Mammary epithelial cell (primary cell): ENCODE data around the gene MGAT4A.

Source experiments
- CTCF ChIP-seq, 2 donors: IDR thresholded peaks in 1 of 2; conservative IDR thresholded peaks in 1 of 2; 2 replicates each; pipeline ENCODE4 v1.5.1; 2011 to 2012; ENCODE audit warnings: inconsistent platforms in 2 of 2, low read length in 2 of 2, mild to moderate bottlenecking in 2 of 2, control low read depth in 1 of 2, low read depth in 1 of 2; ENCODE audit not compliant: insufficient read depth in 1 of 2; ENCODE audit errors: extremely low read depth in 1 of 2
- EZH2 ChIP-seq: IDR thresholded peaks from 2 replicates; pipeline ENCODE4 v1.6.1; 2012; ENCODE audit warnings: low read length, inconsistent platforms, borderline replicate concordance

DNA sequence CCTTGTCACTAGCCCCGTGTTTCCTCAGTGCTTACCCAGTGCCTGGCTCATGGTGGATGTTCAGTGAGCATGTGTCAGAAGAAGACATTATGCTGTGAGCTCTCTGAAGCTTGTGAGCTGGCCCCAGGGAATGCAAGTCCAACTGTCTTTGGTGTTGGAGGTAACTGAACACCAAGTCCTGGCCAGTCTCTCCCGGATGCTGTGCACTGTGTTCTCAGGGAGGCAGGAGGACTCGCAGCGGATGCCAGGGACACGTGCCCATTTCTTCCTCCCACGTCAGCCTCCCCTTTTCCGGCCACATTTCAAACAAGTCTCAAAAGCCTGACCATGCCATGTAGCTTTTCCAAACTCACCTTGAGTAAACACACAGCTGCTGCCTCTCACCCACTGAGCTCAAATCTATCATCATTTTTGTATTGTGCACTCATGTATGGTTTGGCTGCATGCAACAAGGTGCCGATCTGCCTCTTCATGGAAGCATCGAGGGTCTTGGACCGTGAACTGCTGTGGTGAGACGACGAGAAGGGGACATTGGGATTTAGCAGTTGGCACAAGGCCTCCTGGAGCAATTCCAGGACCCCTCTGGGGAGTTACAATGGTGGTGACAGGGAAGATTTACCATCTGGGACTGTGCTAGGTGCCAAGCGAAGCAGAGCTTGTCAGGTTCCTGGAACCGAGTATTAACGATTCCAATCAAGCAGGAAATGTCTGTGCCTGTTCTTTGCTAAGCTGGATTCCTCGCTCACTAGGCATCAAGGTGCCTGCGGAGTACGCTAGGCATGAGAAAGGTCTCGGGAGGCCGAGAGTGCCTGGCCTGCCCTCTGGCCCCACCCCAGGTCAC lies 44.4 kb upstream of the MGAT4A start:
- TF ChIP-seq CTCF (conservative IDR thresholded peaks at IDR 0.05 in 1 of 2, IDR thresholded peaks at IDR 0.05 in 1 of 2; ENCODE audit: extremely low read depth in 1 of 2, insufficient read depth in 1 of 2, low read depth in 1 of 2, low read length in 2 of 2), result no peak
- no peak for TF ChIP-seq EZH2
